Mesothelial cell of epicardium (in vitro differentiated cells): ENCODE results near the gene RABAC1. TPM values are rescaled to one million over a fixed set of nuclear protein-coding genes. Genes with fewer than 3 reads are reported as not detected.
"Not testable (repeated sequence)": the region's sequence is repeated elsewhere in the genome, so short reads cannot be mapped to it uniquely, and the experiment has no call there.

Experiments used
- DNase-seq, 2 experiments: peaks; one replicate each; pipeline ENCODE4 v3.0.0; 2021; ENCODE audit warnings: low spot score in 2 of 2; ENCODE audit not compliant: unreplicated experiment in 2 of 2
- H3K27ac Mint-ChIP-seq: 2 replicates; pipeline ENCODE4 v1.8.0; 2021; ENCODE audit warnings: mixed read lengths
- H3K27me3 Mint-ChIP-seq: 2 replicates; pipeline ENCODE4 v1.8.0; 2021; ENCODE audit warnings: low read depth, mixed read lengths
- H3K36me3 Mint-ChIP-seq: 2 replicates; pipeline ENCODE4 v1.8.0; 2021; ENCODE audit warnings: mixed read lengths
- H3K4me1 Mint-ChIP-seq: 2 replicates; pipeline ENCODE4 v1.8.0; 2021; ENCODE audit warnings: mixed read lengths
- H3K4me3 Mint-ChIP-seq: 2 replicates; pipeline ENCODE4 v1.8.0; 2021; ENCODE audit warnings: mild to moderate bottlenecking, moderate library complexity, mixed read lengths
- H3K9me3 Mint-ChIP-seq: 2 replicates; pipeline ENCODE4 v1.8.0; 2021; ENCODE audit warnings: mixed read lengths
- CTCF ChIP-seq: fragments of 200-600 bp; sonication (generic); IDR thresholded peaks from one replicate; pipeline ENCODE4 v1.5.0; 2021; ENCODE audit warnings: antibody characterized with exemption; ENCODE audit not compliant: unreplicated experiment
- total RNA-seq: library from RNA; stranded (reverse); gene quantifications from 3 replicates; pipeline ENCODE4 v1.2.1, GENCODE V29; 2021

RABAC1 gene
- total RNA-seq, 1 donor from 2014 or later = 102 TPM

GRCh38 chr19:41915776-41916414 is 43.2 kb downstream of the RABAC1 start:
- Mint-ChIP-seq H3K27me3 (peaks cover 38% of the 10 kb centered on the region), H3K36me3 (no peaks in the 10 kb centered on the region), H3K27ac (no peak overlapping the region), H3K4me3 (no peak overlapping the region), H3K4me1 (no peaks in the 10 kb centered on the region), H3K9me3 (no peaks in the 10 kb centered on the region)
- TF ChIP-seq CTCF = no peak
- DNase-seq = no peak

- H3K27ac Mint-ChIP-seq = no peak overlapping the region
- H3K27me3 Mint-ChIP-seq = peaks cover 45% of the 10 kb centered on the region
- no peak for DNase-seq
- no peaks in the 10 kb centered on the region for H3K9me3 Mint-ChIP-seq
- no peaks in the 10 kb centered on the region for H3K36me3 Mint-ChIP-seq
- no peaks in the 10 kb centered on the region for H3K4me1 Mint-ChIP-seq
- TF ChIP-seq CTCF = no peak
- no peak overlapping the region for H3K4me3 Mint-ChIP-seq
Observed at GRCh38 chr19:41915021-41915775, 43.9 kb downstream of the RABAC1 start.

- peaks cover 52% of the 10 kb centered on the region for H3K27me3 Mint-ChIP-seq
- not testable (repeated sequence) for H3K4me3 Mint-ChIP-seq, H3K9me3 Mint-ChIP-seq, DNase-seq, H3K4me1 Mint-ChIP-seq, H3K27ac Mint-ChIP-seq, H3K36me3 Mint-ChIP-seq
Observed at GRCh38 chr19:41914424-41914834, 44.7 kb downstream of the RABAC1 start.

GRCh38 chr19:41913538-41914423 is 45.3 kb downstream of the RABAC1 start:
- H3K4me3 Mint-ChIP-seq = no peak overlapping the region
- TF ChIP-seq CTCF = no peak
- H3K4me1 Mint-ChIP-seq = no peaks in the 10 kb centered on the region
- peaks cover 57% of the 10 kb centered on the region for H3K27me3 Mint-ChIP-seq
- no peaks in the 10 kb centered on the region for H3K36me3 Mint-ChIP-seq
- no peaks in the 10 kb centered on the region for H3K9me3 Mint-ChIP-seq
- H3K27ac Mint-ChIP-seq = no peak overlapping the region
- no peak for DNase-seq

GRCh38 chr19:41912899-41913537 is 46.1 kb downstream of the RABAC1 start:
- Mint-ChIP-seq H3K4me3 (no peak overlapping the region), H3K36me3 (no peaks in the 10 kb centered on the region), H3K4me1 (no peaks in the 10 kb centered on the region), H3K9me3 (no peaks in the 10 kb centered on the region), H3K27me3 (peaks cover 57% of the 10 kb centered on the region), H3K27ac (no peak overlapping the region)
- DNase-seq = no peak
- TF ChIP-seq CTCF = no peak
